ENCODE measurements around the gene ENO3. TPM values are rescaled to one million over a fixed set of nuclear protein-coding genes. Genes with fewer than 3 reads are reported as not detected.

ENO3 gene
- total RNA-seq, 1 donor from 2014 or later, result 7.3 TPM

GRCh38 chr17:4937553-4937952 lies 13.4 kb upstream of the ENO3 start:
- no peak for DNase-seq (ENCODE audit: low spot score)
- Mint-ChIP-seq H3K36me3 (ENCODE audit: low read depth, unreplicated experiment) (peaks cover 12% of the 10 kb centered on the region), H3K27me3 (ENCODE audit: unreplicated experiment) (peaks cover 19% of the 10 kb centered on the region), H3K27ac (ENCODE audit: unreplicated experiment) (no peak overlapping the region), H3K4me3 (ENCODE audit: unreplicated experiment) (no peak overlapping the region), H3K9me3 (ENCODE audit: unreplicated experiment) (no peaks in the 10 kb centered on the region), H3K4me1 (ENCODE audit: unreplicated experiment) (peaks cover 34% of the 10 kb centered on the region)
- no peak for TF ChIP-seq CTCF (IDR thresholded peaks at IDR 0.05; ENCODE audit: unreplicated experiment)

- no peak overlapping the region for H3K27ac Mint-ChIP-seq (ENCODE audit: unreplicated experiment)
- H3K4me1 Mint-ChIP-seq (ENCODE audit: unreplicated experiment), result peaks cover 31% of the 10 kb centered on the region
- H3K36me3 Mint-ChIP-seq (ENCODE audit: low read depth, unreplicated experiment), result peaks cover 16% of the 10 kb centered on the region
- TF ChIP-seq CTCF (IDR thresholded peaks at IDR 0.05; ENCODE audit: unreplicated experiment), result no peak
- H3K4me3 Mint-ChIP-seq (ENCODE audit: unreplicated experiment), result peak overlapping the region; percentile 97
- H3K27me3 Mint-ChIP-seq (ENCODE audit: unreplicated experiment), result peaks cover 21% of the 10 kb centered on the region
- no peaks in the 10 kb centered on the region for H3K9me3 Mint-ChIP-seq (ENCODE audit: unreplicated experiment)
- DNase-seq (ENCODE audit: low spot score), result no peak
Observed at GRCh38 chr17:4938069-4938491, 12.8 kb upstream of the ENO3 start.

- H3K4me3 Mint-ChIP-seq (ENCODE audit: unreplicated experiment), result peak overlapping the region; percentile 97
- H3K36me3 Mint-ChIP-seq (ENCODE audit: low read depth, unreplicated experiment), result peaks cover 18% of the 10 kb centered on the region
- H3K27ac Mint-ChIP-seq (ENCODE audit: unreplicated experiment), result peak overlapping the region; percentile 90
- H3K4me1 Mint-ChIP-seq (ENCODE audit: unreplicated experiment), result peaks cover 27% of the 10 kb centered on the region
- DNase-seq (ENCODE audit: low spot score), result no peak
- no peaks in the 10 kb centered on the region for H3K9me3 Mint-ChIP-seq (ENCODE audit: unreplicated experiment)
- no peak for TF ChIP-seq CTCF (IDR thresholded peaks at IDR 0.05; ENCODE audit: unreplicated experiment)
- H3K27me3 Mint-ChIP-seq (ENCODE audit: unreplicated experiment), result peaks cover 19% of the 10 kb centered on the region
Observed at GRCh38 chr17:4938688-4939545, 12.0 kb upstream of the ENO3 start.

- Mint-ChIP-seq H3K4me1 (ENCODE audit: unreplicated experiment) (peaks cover 24% of the 10 kb centered on the region), H3K9me3 (ENCODE audit: unreplicated experiment) (no peaks in the 10 kb centered on the region), H3K27ac (ENCODE audit: unreplicated experiment) (peak overlapping the region; percentile 90), H3K27me3 (ENCODE audit: unreplicated experiment) (peaks cover 19% of the 10 kb centered on the region), H3K4me3 (ENCODE audit: unreplicated experiment) (peak overlapping the region; percentile 97), H3K36me3 (ENCODE audit: low read depth, unreplicated experiment) (peaks cover 18% of the 10 kb centered on the region)
- DNase-seq (ENCODE audit: low spot score), result peak; percentile 37
- no peak for TF ChIP-seq CTCF (IDR thresholded peaks at IDR 0.05; ENCODE audit: unreplicated experiment)
Observed at GRCh38 chr17:4939546-4939795, 11.4 kb upstream of the ENO3 start.

- peak within 1 kb of the TSS; percentile 97 for H3K4me3 Mint-ChIP-seq (ENCODE audit: unreplicated experiment)
- H3K36me3 Mint-ChIP-seq (ENCODE audit: low read depth, unreplicated experiment), result peaks cover 20% of the 10 kb centered on the region
- peak; percentile 91 for DNase-seq (ENCODE audit: low spot score)
- peak within 1 kb of the TSS; percentile 99 for H3K27ac Mint-ChIP-seq (ENCODE audit: unreplicated experiment)
- no peak for TF ChIP-seq CTCF (IDR thresholded peaks at IDR 0.05; ENCODE audit: unreplicated experiment)
- H3K27me3 Mint-ChIP-seq (ENCODE audit: unreplicated experiment), result peaks cover 19% of the 10 kb centered on the region
- no peaks in the 10 kb centered on the region for H3K9me3 Mint-ChIP-seq (ENCODE audit: unreplicated experiment)
- peaks cover 26% of the 10 kb centered on the region for H3K4me1 Mint-ChIP-seq (ENCODE audit: unreplicated experiment)
Observed at GRCh38 chr17:4939796-4940554, 10.9 kb upstream of the ENO3 start, which contains the start of the genes RNF167 and SLC25A11. RNF167 (plus strand) TSS chr17:4940268; CDS start chr17:4940910, 642 bp downstream. SLC25A11 (minus strand) TSS chr17:4940046; CDS start chr17:4939910, 136 bp downstream.
